PC-3 (cell line): ENCODE data around the gene SPATA20. TPM values are rescaled to one million over a fixed set of nuclear protein-coding genes. Genes with fewer than 3 reads are reported as not detected.

Source experiments
- ATAC-seq: fragments of 200-7000 bp; cut with Tn5 transposase; 2 replicates; pipeline ENCODE4 v1.9.1; 2020; ENCODE audit warnings: mild to moderate bottlenecking, moderate library complexity
- BruUV-seq: library from RNA; stranded (reverse); fragments of 400-500 nt; replicated peaks from 2 replicates; lab custom pipeline; 2021; lab: Mats Ljungman, UMichigan
- CTCF ChIA-PET: fragments of 300-600 bp; sonication (Branson Sonifier 250); formaldehyde crosslinking; loops from one replicate; lab custom pipeline; 2022; ENCODE audit warnings: antibody characterized with exemption; lab: Charles Lee
- POLR2A ChIA-PET: fragments of 300-600 bp; sonication (Branson Sonifier 250); formaldehyde crosslinking; loops from one replicate; lab custom pipeline; 2022; ENCODE audit warnings: antibody characterized with exemption; ENCODE audit not compliant: unreplicated experiment; lab: Charles Lee
- DNase-seq: peaks from one replicate; pipeline ENCODE4 v3.0.0-alpha.2; 2015
- H2AFZ ChIP-seq: fragments of 300-600 bp; sonication (generic); 2 replicates; pipeline ENCODE4 v1.6.0; 2016; ENCODE audit warnings: antibody characterized with exemption, low read length
- H3F3A ChIP-seq: fragments of 300-600 bp; sonication (generic); one replicate; pipeline ENCODE4 v1.6.0; 2017; ENCODE audit warnings: antibody characterized with exemption, low read length, control low read depth, mild to moderate bottlenecking; ENCODE audit not compliant: unreplicated experiment
- H3K27ac ChIP-seq: fragments of 300-600 bp; sonication (generic); 2 replicates; pipeline ENCODE4 v1.5.1; 2016; ENCODE audit warnings: mild to moderate bottlenecking, low read length
- H3K27me3 ChIP-seq: fragments of 300-600 bp; sonication (generic); 2 replicates; pipeline ENCODE4 v1.6.1; 2016; ENCODE audit warnings: low read length, mixed read lengths
- H3K36me3 ChIP-seq: fragments of 300-600 bp; sonication (generic); 2 replicates; pipeline ENCODE4 v1.6.1; 2016; ENCODE audit warnings: low read depth, mixed run types, low read length, mixed read lengths
- H3K4me1 ChIP-seq: fragments of 300-600 bp; sonication (generic); 2 replicates; pipeline ENCODE4 v1.5.1; 2016; ENCODE audit warnings: low read length; ENCODE audit not compliant: insufficient read depth
- H3K4me2 ChIP-seq: fragments of 300-600 bp; sonication (generic); 2 replicates; pipeline ENCODE4 v1.6.0; 2016; ENCODE audit warnings: low read length
- H3K4me3 ChIP-seq: fragments of 300-600 bp; sonication (generic); 2 replicates; pipeline ENCODE4 v1.5.1; 2016; ENCODE audit warnings: mild to moderate bottlenecking, low read length, mixed read lengths
- H3K79me2 ChIP-seq: fragments of 300-600 bp; sonication (generic); 2 replicates; pipeline ENCODE4 v1.6.1; 2017; ENCODE audit warnings: low read length, mixed read lengths
- H3K9ac ChIP-seq: fragments of 300-600 bp; sonication (generic); 2 replicates; pipeline ENCODE4 v1.6.0; 2016; ENCODE audit warnings: mild to moderate bottlenecking, low read length
- H3K9me2 ChIP-seq: fragments of 300-600 bp; sonication (generic); replicated peaks from 2 replicates; pipeline ENCODE4 v1.6.1; 2016; ENCODE audit warnings: mixed run types, low read length, mixed read lengths
- H3K9me3 ChIP-seq: fragments of 300-600 bp; sonication (generic); 2 replicates; pipeline ENCODE4 v1.6.1; 2016; ENCODE audit warnings: low read length, mixed read lengths
- H4K20me1 ChIP-seq: fragments of 300-600 bp; sonication (generic); 2 replicates; pipeline ENCODE4 v1.6.1; 2016; ENCODE audit warnings: low read length, mixed read lengths
- EZH2 ChIP-seq: fragments of 300-600 bp; sonication (generic); IDR thresholded peaks from one replicate; pipeline ENCODE4 v1.6.1; 2017; ENCODE audit warnings: antibody characterized with exemption, mild to moderate bottlenecking, low read length; ENCODE audit not compliant: unreplicated experiment
- EZH2phosphoT487 ChIP-seq: fragments of 300-600 bp; sonication (generic); IDR thresholded peaks from 2 replicates; pipeline ENCODE4 v1.6.1; 2018; ENCODE audit warnings: mild to moderate bottlenecking, antibody characterized with exemption, low read length, borderline replicate concordance
- intact Hi-C: fragments of 100-400 bp; cut with micrococcal nuclease; formaldehyde crosslinking; loops from 2 replicates; pipeline ENCODE4 v1.9.0; 2023
- total RNA-seq: library from RNA; depleted of rRNA; stranded (reverse); fragments of >200 nt; gene quantifications from 2 replicates; pipeline ENCODE4 v1.2.3, GENCODE V29; 2014
- TF ChIP-seq, protein P1 (sequence below): fragments of 300-600 bp; sonication (generic); conservative IDR thresholded peaks from 2 replicates; pipeline ENCODE4 v1.5.1; 2017; ENCODE audit warnings: antibody characterized with exemption, low read depth, mild to moderate bottlenecking, low read length

SPATA20 gene
- total RNA-seq, 1 experiment from 2014 or later = 115 TPM

DNA sequence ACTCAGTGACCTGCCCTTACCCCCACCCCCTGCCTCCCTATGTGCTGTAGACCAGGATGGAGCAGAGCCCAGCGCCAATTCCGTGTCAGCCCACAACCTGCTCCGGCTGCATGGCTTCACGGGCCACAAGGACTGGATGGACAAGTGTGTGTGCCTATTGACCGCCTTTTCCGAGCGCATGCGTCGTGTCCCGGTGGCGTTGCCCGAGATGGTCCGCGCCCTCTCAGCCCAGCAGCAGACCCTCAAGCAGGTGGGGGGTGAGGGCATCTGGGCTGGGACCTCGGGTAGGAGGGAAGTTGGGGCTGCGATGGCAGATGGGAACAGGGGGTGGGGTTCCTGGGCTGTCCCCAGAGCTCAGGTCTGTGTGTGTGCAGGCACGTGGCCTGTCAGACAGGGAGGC, 7.2 kb downstream of the SPATA20 start:
- H3K4me2 ChIP-seq = no peak overlapping the region
- BruUV-seq = no TSS peak
- no peaks in the 10 kb centered on the region for H3K9me2 ChIP-seq
- ChIA-PET CTCF (no interaction called here), POLR2A (no interaction called here)
- no peak overlapping the region for H3K27ac ChIP-seq
- no peaks in the 10 kb centered on the region for H3K4me1 ChIP-seq
- no peak for TF ChIP-seq EZH2
- no peak for TF ChIP-seq EZH2phosphoT487
- TF ChIP-seq, protein P1, sequence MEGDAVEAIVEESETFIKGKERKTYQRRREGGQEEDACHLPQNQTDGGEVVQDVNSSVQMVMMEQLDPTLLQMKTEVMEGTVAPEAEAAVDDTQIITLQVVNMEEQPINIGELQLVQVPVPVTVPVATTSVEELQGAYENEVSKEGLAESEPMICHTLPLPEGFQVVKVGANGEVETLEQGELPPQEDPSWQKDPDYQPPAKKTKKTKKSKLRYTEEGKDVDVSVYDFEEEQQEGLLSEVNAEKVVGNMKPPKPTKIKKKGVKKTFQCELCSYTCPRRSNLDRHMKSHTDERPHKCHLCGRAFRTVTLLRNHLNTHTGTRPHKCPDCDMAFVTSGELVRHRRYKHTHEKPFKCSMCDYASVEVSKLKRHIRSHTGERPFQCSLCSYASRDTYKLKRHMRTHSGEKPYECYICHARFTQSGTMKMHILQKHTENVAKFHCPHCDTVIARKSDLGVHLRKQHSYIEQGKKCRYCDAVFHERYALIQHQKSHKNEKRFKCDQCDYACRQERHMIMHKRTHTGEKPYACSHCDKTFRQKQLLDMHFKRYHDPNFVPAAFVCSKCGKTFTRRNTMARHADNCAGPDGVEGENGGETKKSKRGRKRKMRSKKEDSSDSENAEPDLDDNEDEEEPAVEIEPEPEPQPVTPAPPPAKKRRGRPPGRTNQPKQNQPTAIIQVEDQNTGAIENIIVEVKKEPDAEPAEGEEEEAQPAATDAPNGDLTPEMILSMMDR = no peak
- DNase-seq = no peak
- no peaks in the 10 kb centered on the region for H3K79me2 ChIP-seq
- H2AFZ ChIP-seq = no peak overlapping the region
- no peaks in the 10 kb centered on the region for H4K20me1 ChIP-seq
- no peak for ATAC-seq
- H3F3A ChIP-seq = no peaks in the 10 kb centered on the region
- no peak overlapping the region for H3K9ac ChIP-seq
- intact Hi-C loops = no loop called here
- no peak overlapping the region for H3K4me3 ChIP-seq
- peaks cover 8% of the 10 kb centered on the region for H3K36me3 ChIP-seq
- no peaks in the 10 kb centered on the region for H3K9me3 ChIP-seq
- H3K27me3 ChIP-seq = no peaks in the 10 kb centered on the region

DNA sequence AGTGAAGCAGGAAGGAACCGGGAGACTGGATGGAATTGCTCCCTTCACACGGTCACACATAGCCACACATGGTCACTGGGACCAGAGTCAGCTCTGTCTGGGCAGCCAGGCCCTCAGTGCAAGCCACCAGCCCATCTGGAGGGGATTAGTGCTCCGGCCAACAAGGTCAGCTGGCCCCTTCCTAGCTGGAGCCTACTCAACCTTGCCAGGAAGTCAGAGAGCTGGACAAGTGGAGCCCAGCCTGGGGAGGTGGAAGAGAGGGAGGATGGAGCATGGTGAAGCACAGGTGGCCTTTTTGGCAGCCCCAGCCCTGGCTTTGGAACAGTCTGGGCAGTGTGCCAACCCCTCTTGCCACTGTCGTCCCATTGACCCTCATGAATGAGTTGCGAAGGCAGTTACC, 9.8 kb downstream of the SPATA20 start:
- no peak overlapping the region for H3K27ac ChIP-seq
- intact Hi-C loops = no loop called here
- no peaks in the 10 kb centered on the region for H3K9me3 ChIP-seq
- H3K4me1 ChIP-seq = peaks cover 12% of the 10 kb centered on the region
- no peaks in the 10 kb centered on the region for H3K9me2 ChIP-seq
- H3K9ac ChIP-seq = no peak overlapping the region
- CTCF ChIA-PET = no interaction called here
- H3K4me3 ChIP-seq = no peak overlapping the region
- no peak for TF ChIP-seq EZH2
- TF ChIP-seq, protein P1 = no peak
- no peak for TF ChIP-seq EZH2phosphoT487
- H2AFZ ChIP-seq = no peak overlapping the region
- no peaks in the 10 kb centered on the region for H4K20me1 ChIP-seq
- H3K36me3 ChIP-seq = no peaks in the 10 kb centered on the region
- no peak overlapping the region for H3K4me2 ChIP-seq
- no peak for ATAC-seq
- no peaks in the 10 kb centered on the region for H3K79me2 ChIP-seq
- H3K27me3 ChIP-seq = peaks cover 8% of the 10 kb centered on the region
- BruUV-seq = no TSS peak
- no peak for DNase-seq
- H3F3A ChIP-seq = no peaks in the 10 kb centered on the region
- POLR2A ChIA-PET = no interaction called here

DNA sequence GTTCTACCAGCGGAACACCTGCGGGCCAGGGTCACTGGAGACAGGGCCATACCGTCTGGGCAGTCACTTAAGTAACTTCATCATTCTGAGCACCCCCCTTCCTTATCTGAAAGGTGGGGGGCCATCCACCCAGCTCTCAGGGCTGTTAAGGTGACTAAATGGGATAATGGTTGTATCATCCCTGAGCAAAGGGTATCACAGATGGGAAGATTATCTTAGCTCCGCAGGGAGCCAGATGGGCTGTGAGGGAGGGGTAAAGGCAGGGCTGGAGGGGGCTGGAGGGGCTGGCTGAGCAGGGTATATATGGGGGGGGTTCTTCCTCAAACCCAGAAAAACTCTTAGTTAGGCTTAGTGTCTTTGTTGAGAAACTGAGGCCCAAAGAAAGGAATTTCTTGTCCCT, 10.7 kb downstream of the SPATA20 start:
- no peaks in the 10 kb centered on the region for H3K9me3 ChIP-seq
- H3K9me2 ChIP-seq = no peaks in the 10 kb centered on the region
- CTCF ChIA-PET = no interaction called here
- ATAC-seq = no peak
- H3K9ac ChIP-seq = no peak overlapping the region
- no TSS peak for BruUV-seq
- intact Hi-C loops = no loop called here
- H3K4me3 ChIP-seq = no peak overlapping the region
- POLR2A ChIA-PET = no interaction called here
- no peak overlapping the region for H2AFZ ChIP-seq
- no peak overlapping the region for H3K4me2 ChIP-seq
- no peaks in the 10 kb centered on the region for H3K36me3 ChIP-seq
- no peak for DNase-seq
- H4K20me1 ChIP-seq = no peaks in the 10 kb centered on the region
- H3K79me2 ChIP-seq = no peaks in the 10 kb centered on the region
- no peak overlapping the region for H3K27ac ChIP-seq
- H3F3A ChIP-seq = no peaks in the 10 kb centered on the region
- H3K27me3 ChIP-seq = peaks cover 15% of the 10 kb centered on the region
- peaks cover 12% of the 10 kb centered on the region for H3K4me1 ChIP-seq
- TF ChIP-seq EZH2 (no peak), EZH2phosphoT487 (no peak)
- TF ChIP-seq, protein P1 = no peak
